Esophagus squamous epithelium (tissue), 5 donors: Measurements from ENCODE around the gene HSD11B2. TPM values are rescaled to one million over a fixed set of nuclear protein-coding genes. Genes with fewer than 3 reads are reported as not detected.

ENCODE experiments used
- DNase-seq: peaks from one replicate; lab custom pipeline; 2025; lab: John Stamatoyannopoulos, UW
- H3K27ac ChIP-seq, 4 donors: fragments of 200-600 bp; sonication (generic); one replicate each; pipeline ENCODE4 v1.5.1; 2016 to 2019; ENCODE audit warnings: mild to moderate bottlenecking in 1 of 4
- H3K27me3 ChIP-seq, 4 donors: fragments of 200-600 bp; sonication (generic); 1 replicate in 3 of 4; 2 replicates in 1 of 4; pipeline versions ENCODE4 v1.5.1 to v1.6.0; 2017 to 2021; ENCODE audit warnings: antibody characterized with exemption in 1 of 4
- H3K36me3 ChIP-seq, 3 donors: fragments of 200-600 bp; sonication (generic); one replicate each; pipeline ENCODE4 v1.5.1; 2016 to 2019
- H3K4me1 ChIP-seq, 3 donors: fragments of 200-600 bp; sonication (generic); one replicate each; pipeline ENCODE4 v1.5.1; 2017 to 2019
- H3K4me3 ChIP-seq, 4 donors: fragments of 200-600 bp; sonication (generic); 1 replicate in 3 of 4; 2 replicates in 1 of 4; pipeline ENCODE4 v1.5.1; 2016 to 2019; ENCODE audit warnings: mild to moderate bottlenecking in 2 of 4, moderate library complexity in 1 of 4
- H3K9me3 ChIP-seq, 3 donors: fragments of 200-600 bp; sonication (generic); one replicate each; pipeline ENCODE4 v1.5.1; 2016 to 2019
- POLR2A ChIP-seq, 4 donors: fragments of 450-650 bp; IDR thresholded peaks; one replicate each; pipeline ENCODE4 v1.6.1; 2017; ENCODE audit warnings: antibody characterized with exemption in 4 of 4, mild to moderate bottlenecking in 4 of 4, moderate library complexity in 3 of 4
- WGBS, 2 donors: methylation state at CpG; one replicate each; pipeline ENCODE4 v1.1.5; 2018; 5-methylcytosine and 5-hydroxymethylcytosine counted together
- intact Hi-C: fragments of 100-400 bp; cut with DNase I; formaldehyde crosslinking; loops from one replicate; pipeline ENCODE4 v1.15.0; 2022
- total RNA-seq, 4 donors: library from RNA; depleted of rRNA; stranded (reverse); fragments of >200 nt; gene quantifications; one replicate each; pipeline ENCODE4 v1.1.0, GENCODE V29; 2016
- TF ChIP-seq, protein P1 (sequence below), 6 experiments: fragments of 450-650 bp in 4 of 6; fragments of 200-600 bp in 2 of 6; sonication (generic) in 2 of 6; IDR thresholded peaks; one replicate each; pipeline ENCODE4 v1.5.1; 2016 to 2019; ENCODE audit warnings: antibody characterized with exemption in 6 of 6, mild to moderate bottlenecking in 4 of 6, moderate library complexity in 4 of 6
- donor health status: DM: yes; HTN: yes; CAD: no.

HSD11B2 gene
- total RNA-seq, 4 donors from 2014 or later, result 2.1 to 13.0 (median 6.7) TPM

- 58 to 59% methylated on average over 3 to 4 of the region's 5 CpGs for WGBS, 2 donors
- no peaks in the 10 kb centered on the region for H3K27me3 ChIP-seq
- no peak overlapping the region for H3K4me3 ChIP-seq
- peak overlapping the region; percentile 23 to 59 (median 35) for H3K27ac ChIP-seq
- H3K9me3 ChIP-seq, result no peaks in the 10 kb centered on the region
- TF ChIP-seq POLR2A (IDR thresholded peaks at IDR 0.05), result no peak
- TF ChIP-seq, protein P1, sequence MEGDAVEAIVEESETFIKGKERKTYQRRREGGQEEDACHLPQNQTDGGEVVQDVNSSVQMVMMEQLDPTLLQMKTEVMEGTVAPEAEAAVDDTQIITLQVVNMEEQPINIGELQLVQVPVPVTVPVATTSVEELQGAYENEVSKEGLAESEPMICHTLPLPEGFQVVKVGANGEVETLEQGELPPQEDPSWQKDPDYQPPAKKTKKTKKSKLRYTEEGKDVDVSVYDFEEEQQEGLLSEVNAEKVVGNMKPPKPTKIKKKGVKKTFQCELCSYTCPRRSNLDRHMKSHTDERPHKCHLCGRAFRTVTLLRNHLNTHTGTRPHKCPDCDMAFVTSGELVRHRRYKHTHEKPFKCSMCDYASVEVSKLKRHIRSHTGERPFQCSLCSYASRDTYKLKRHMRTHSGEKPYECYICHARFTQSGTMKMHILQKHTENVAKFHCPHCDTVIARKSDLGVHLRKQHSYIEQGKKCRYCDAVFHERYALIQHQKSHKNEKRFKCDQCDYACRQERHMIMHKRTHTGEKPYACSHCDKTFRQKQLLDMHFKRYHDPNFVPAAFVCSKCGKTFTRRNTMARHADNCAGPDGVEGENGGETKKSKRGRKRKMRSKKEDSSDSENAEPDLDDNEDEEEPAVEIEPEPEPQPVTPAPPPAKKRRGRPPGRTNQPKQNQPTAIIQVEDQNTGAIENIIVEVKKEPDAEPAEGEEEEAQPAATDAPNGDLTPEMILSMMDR (IDR thresholded peaks at IDR 0.05), result no peak
- intact Hi-C loops, result no loop called here
- no peaks in the 10 kb centered on the region for H3K36me3 ChIP-seq
- no peak for DNase-seq
- H3K4me1 ChIP-seq, result peaks cover 9 to 60% (median 20%) of the 10 kb centered on the region in 3 donors
Measured at GRCh38 chr16:67468731-67469130, 37.8 kb downstream of the HSD11B2 start.

- DNase-seq, result no peak
- Histone ChIP-seq H3K36me3 (peaks cover 0 to 11% (median 0%) of the 10 kb centered on the region in 3 donors), H3K4me3 (no peak overlapping the region), H3K27ac (peak overlapping the region in 1 of 4 donors; percentile 65), H3K27me3 (no peaks in the 10 kb centered on the region), H3K9me3 (no peaks in the 10 kb centered on the region), H3K4me1 (peaks cover 11 to 48% (median 20%) of the 10 kb centered on the region in 3 donors)
- WGBS, 2 donors, result 54 to 58% methylated on average over 5 to 7 of the region's 7 CpGs
- TF ChIP-seq POLR2A (IDR thresholded peaks at IDR 0.05), result no peak
- TF ChIP-seq, protein P1 (IDR thresholded peaks at IDR 0.05), result no peak
- intact Hi-C loops, result no loop called here
Measured at GRCh38 chr16:67470359-67470758, 39.4 kb downstream of the HSD11B2 start.

GRCh38 chr16:67471758-67472384 lies 41.0 kb downstream of the HSD11B2 start:
- 94 to 100% methylated on average over 4 to 6 of the region's 6 CpGs for WGBS, 2 donors
- Histone ChIP-seq H3K9me3 (no peaks in the 10 kb centered on the region), H3K4me1 (peaks cover 19 to 55% (median 27%) of the 10 kb centered on the region in 3 donors), H3K27me3 (no peaks in the 10 kb centered on the region), H3K27ac (no peak overlapping the region), H3K4me3 (no peak overlapping the region), H3K36me3 (peaks cover 0 to 11% (median 0%) of the 10 kb centered on the region in 3 donors)
- intact Hi-C loops, result no loop called here
- no peak for DNase-seq
- TF ChIP-seq, protein P1 (IDR thresholded peaks at IDR 0.05), result no peak
- TF ChIP-seq POLR2A (IDR thresholded peaks at IDR 0.05), result no peak

- TF ChIP-seq, protein P1 (IDR thresholded peaks at IDR 0.05), result no peak
- no peak for TF ChIP-seq POLR2A (IDR thresholded peaks at IDR 0.05)
- Histone ChIP-seq H3K9me3 (no peaks in the 10 kb centered on the region), H3K4me3 (no peak overlapping the region), H3K36me3 (peaks cover 0 to 11% (median 0%) of the 10 kb centered on the region in 3 donors), H3K4me1 (peaks cover 27 to 64% (median 35%) of the 10 kb centered on the region in 3 donors), H3K27me3 (no peaks in the 10 kb centered on the region), H3K27ac (no peak overlapping the region)
- WGBS, 2 donors, result 86 to 89% methylated on average over 11 of the region's 11 CpGs
- intact Hi-C loops, result no loop called here
- DNase-seq, result no peak
Measured at GRCh38 chr16:67474551-67475455, 43.9 kb downstream of the HSD11B2 start.
